ENCODE results near the gene ADGRA3.
"Not testable (repeated sequence)": the region's sequence is repeated elsewhere in the genome, so short reads cannot be mapped to it uniquely, and the experiment has no call there.

ADGRA3 gene

DNA sequence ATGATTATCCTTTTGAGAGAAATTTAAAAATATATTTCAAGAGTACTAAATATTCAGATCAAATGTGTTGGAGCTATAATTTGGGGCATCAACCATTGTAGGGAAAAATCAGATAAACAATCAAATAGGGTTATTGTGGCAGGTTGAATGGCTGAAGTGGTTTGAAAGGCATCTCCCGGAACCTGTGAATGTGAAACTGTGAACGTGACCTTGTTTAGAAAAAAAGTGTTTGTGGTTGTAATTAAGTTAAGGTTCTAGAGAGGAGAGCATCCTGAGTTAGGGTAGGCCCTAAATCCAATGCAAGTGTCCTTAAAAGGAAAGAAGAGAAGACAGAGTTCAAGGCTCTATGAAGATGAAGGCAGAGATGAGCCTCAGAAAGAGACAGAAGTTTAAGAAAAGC, 37.4 kb downstream of the ADGRA3 start:
- no peak for DNase-seq (ENCODE audit: low read depth)

GRCh38 chr4:22477813-22478182, 38.1 kb downstream of the ADGRA3 start:
- no peak for DNase-seq (ENCODE audit: low read depth)

DNA sequence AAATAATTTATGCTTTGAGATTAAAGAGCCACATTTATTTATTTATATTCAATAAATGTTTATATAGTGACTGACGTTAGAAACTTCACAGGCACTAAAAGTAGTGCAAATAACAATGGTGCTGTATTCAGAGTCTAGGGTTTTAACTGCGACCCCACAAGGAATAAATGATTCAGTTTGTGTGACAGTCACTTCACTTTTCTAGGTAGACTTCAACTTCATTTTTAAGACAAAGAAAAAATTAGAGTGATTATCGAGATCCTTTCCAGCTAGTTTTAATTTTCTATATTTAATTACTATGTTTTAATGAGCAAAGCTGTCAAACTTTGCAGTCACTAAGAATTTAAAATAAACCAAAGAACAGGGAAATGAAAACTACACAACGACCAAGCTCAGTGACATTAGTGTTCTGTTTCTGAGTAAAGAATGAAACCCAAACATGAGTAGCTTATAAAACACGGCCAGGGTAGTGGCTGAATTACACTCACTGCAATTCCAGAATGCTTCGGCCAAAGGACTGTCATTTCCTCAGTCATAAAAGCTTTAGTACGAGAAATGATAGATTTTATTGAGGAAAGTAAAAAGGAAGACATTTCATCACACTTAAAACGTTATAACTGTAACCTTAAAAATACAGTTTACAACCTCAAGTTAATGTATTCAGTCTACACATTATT, 38.6 kb downstream of the ADGRA3 start:
- no peak for DNase-seq (ENCODE audit: low read depth)

DNA sequence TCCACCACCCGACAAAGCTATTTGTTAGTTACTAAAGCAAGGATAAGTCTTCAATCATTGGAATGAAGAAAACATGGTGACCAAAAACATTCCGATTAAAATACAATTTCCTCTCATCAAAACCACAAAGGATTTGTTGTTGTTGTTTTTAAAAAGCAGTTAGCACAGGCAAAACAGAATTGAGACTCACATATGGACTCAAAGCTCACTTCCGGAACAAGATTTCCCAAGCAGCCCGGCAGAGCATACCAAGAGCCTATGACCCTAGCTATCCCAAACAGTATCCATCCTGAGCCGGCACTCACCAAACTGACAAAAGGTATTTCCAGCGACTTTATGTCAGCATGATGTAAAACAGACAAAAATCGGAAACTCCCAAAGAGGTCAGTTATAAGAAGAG, 39.9 kb downstream of the ADGRA3 start:
- no peak for DNase-seq (ENCODE audit: low read depth)

DNA sequence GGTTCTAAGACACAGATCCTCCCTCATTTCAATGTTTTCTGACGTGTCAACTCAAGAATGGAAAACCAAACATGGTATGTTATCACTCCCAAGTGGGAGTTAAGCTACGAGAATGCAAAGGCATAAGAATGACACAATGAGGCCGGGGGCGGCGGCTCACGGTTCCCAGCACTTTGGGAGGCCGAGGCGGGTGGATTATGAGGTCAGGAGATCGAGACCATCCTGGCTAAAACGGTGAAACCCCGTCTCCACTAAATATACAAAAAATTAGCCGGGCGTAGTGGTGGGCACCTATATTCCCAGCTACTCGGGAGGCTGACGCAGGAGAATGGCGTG, 40.6 kb downstream of the ADGRA3 start:
- not testable (repeated sequence) for DNase-seq (ENCODE audit: low read depth)

- DNase-seq (ENCODE audit: low read depth) = no peak
These were observed 41.1 kb downstream of the ADGRA3 start for GRCh38 chr4:22474636-22475310.

DNA sequence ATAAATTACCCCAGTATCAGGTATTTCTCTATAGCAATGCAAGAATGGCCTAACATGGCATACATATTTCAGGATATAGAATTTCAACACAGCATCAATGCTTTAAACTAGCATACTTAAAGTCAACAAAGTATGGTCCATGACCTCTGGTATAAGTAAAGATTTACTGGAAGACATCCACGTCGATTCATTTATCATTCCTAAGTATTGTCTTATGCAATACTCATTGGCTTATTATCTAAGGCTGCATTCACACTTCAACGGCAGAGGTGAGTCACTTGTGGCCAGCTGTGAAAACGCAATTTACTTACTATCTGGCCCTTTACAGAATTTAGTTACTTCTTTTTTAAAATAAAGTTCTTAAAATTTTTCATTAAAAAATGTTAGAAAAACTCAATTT, 42.6 kb downstream of the ADGRA3 start:
- DNase-seq (ENCODE audit: low read depth) = no peak

- DNase-seq (ENCODE audit: low read depth) = no peak
These were observed 43.8 kb downstream of the ADGRA3 start for GRCh38 chr4:22471999-22472461.

DNA sequence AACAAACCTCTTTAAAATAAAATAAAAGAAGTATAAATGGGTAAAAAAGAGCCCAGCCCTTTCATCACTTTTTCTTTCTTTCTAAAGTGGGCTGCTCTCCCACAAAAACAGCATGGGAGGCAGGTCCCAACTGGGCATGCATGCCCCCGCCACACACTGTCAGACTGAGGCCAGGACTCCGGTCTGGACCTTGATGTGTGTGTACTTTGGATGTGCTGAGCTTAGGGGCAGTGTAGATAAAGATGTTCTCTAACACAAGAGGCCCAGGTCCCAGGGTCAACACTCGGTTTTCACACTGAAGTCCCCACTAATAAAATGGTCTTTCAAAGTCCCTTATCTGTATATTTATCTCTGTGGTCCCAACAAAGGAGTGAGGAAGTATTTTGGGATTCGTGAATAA, 44.4 kb downstream of the ADGRA3 start:
- DNase-seq (ENCODE audit: low read depth) = no peak

DNA sequence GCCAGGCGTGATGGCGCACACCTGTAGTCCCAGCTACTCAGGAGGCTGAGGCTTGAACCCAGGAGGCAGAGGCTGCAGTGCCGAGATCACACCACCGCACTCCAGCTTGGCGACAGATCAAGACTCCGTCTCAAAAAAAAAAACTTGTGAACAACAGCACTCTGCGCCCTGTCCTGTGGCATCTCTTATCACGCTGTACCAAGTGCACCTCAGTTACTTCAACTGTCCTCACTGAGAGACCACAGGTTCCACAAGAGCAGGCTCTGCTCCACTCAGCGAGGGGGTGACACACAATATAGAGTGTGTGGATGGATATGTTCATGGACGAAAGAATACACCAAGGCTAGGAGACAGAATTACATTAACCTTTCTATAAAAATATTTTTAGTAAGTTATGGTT, 49.3 kb downstream of the ADGRA3 start:
- no peak for DNase-seq (ENCODE audit: low read depth)

- DNase-seq (ENCODE audit: low read depth) = no peak
These were observed 49.9 kb downstream of the ADGRA3 start for GRCh38 chr4:22465996-22466395.

GRCh38 chr4:22465349-22465748, 50.5 kb downstream of the ADGRA3 start:
- no peak for DNase-seq (ENCODE audit: low read depth)

DNA sequence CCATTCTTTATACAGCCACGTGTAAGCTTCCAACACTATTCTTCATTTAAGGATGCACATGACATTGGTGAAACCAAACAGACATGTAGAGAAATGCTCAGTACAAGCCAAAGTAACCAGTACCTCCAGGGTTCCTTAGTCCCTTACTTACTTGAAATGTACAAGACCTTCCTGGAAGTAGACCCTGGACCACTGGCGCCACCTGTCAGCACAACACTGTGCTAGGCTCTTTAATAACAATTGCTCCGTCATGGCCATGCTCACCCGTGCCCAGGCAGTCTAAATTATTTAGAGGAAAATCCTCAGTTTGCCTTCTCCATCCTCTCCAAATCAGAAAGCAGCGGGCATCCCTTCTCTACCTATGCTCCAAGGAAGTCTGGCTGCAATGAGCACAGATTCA, 52.7 kb downstream of the ADGRA3 start:
- no peak for DNase-seq (ENCODE audit: low read depth)

GRCh38 chr4:22462688-22463087, 53.2 kb downstream of the ADGRA3 start:
- no peak for DNase-seq (ENCODE audit: low read depth)

DNA sequence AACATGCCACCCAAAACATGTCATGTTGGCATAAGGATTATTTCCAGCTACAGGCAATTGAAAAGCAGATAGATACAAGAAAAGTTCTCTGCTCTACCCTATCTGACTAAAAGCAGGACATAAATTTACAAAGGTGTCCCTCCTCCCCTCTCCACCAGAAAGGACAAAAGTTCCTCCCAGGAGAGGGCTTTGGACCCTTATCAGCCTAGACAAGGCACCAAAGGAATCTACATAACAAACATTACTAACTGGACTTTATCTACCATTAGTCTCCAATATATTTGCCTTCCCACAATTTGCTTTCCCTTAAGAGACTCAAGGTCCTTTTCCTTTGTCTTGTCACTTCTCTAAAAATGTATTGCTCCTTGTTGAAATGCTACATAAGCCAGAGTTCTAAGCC, 55.6 kb downstream of the ADGRA3 start:
- no peak for DNase-seq (ENCODE audit: low read depth)

DNA sequence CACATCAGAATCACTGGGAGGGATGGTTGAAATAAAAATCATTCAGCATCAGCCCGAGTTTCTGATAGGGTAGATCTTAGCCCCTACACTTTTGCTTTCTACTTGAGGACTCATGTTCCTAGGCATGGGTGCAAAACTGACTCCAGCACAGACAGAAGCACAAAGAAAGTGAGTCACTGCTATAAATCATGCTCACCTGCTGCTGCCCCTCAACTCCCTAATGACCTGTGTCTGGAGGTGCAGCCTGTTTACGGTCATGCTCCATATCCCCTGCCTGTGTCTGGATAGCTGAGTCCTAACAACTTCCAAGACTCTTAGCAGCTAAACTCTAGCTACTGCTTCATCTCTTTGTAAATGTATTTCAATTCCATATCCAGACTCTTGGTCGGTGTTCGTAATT, 57.8 kb downstream of the ADGRA3 start:
- DNase-seq (ENCODE audit: low read depth) = no peak

GRCh38 chr4:22457348-22457747, 58.5 kb downstream of the ADGRA3 start:
- DNase-seq (ENCODE audit: low read depth) = no peak

DNA sequence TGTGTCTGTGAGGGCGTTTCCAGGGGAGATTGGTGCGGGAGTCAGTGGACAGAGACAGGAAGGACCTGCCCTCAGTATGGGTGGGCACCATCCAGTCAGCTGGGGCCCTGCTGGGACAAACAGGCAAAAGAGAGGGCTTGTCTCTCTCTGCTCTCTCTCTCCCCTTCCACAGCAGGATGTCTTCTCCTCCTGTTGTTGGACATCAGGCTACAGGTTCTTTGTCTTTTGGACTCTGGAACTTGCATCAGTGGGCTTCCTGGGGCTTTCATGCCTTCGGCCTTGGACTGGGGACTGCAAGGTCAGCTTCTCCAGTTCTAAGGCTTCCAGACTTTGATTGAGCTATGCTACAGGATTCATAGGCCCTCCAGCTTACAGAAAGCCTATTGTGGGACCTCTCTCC, 59.6 kb downstream of the ADGRA3 start:
- DNase-seq (ENCODE audit: low read depth) = no peak

- DNase-seq (ENCODE audit: low read depth) = no peak
These were observed 60.9 kb downstream of the ADGRA3 start for GRCh38 chr4:22454955-22455354.

GRCh38 chr4:22454216-22454838, 61.5 kb downstream of the ADGRA3 start:
- DNase-seq (ENCODE audit: low read depth) = no peak

DNA sequence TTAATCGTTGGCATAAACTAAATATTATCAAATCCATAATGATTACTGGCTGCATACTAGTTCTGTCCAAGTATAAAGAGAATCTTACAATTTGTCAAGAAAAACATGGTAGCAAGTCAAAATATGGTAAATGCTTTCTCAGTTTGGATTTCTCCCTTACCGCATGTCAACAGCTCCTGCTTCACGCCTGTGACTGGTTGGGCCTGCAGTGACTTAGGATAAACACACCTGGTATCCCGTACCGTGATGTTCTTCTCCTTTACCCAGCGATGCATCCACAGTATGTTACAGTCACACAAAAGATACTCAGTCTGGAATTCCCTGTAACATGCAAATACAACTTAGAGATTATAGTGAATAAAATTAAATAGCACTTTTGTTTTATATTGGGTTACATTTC, 71.1 kb downstream of the ADGRA3 start:
- no peak for DNase-seq (ENCODE audit: low read depth)

DNA sequence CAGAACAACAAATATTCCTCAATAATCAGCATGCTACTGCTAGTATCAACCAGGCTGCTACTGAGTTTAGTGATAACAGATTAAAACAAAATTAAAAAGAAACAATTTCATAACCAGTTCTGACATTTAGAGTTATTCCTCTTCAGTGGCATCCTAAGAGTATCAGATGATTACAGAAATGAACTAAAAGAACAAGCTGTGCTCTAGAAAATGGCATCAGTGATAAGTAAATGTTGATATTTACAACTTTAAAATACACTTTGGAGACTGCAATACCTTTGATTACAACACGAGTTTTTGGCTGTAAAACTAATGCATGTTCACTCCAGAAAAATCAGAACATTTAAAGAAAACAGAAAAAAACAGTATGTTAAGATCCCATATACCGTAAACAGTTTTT, 72.9 kb downstream of the ADGRA3 start:
- DNase-seq (ENCODE audit: low read depth) = no peak

GRCh38 chr4:22440999-22441398, 74.9 kb downstream of the ADGRA3 start:
- no peak for DNase-seq (ENCODE audit: low read depth)

DNA sequence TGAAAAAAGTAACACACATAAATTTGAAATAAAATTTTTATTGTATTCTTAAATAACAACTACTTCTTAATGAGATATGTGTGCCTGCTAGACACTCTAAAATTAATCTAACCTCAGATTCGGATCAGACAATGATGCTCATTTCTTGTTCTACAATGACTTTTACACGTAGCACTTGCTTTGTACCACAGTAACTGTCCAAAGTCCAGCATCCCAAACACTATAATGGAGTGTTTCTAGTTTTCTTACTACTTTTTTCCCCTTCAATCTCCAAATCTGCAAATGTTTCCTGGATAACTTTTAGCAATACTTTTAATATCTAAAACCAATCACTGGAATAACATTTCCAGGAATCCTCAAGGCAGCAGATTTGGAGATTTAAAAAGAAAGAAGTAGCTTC, 75.9 kb downstream of the ADGRA3 start:
- no peak for DNase-seq (ENCODE audit: low read depth)

Data from stimulated activated CD8-positive, alpha-beta memory T cell treated with anti-CD3 and anti-CD28 coated beads, Interleukin-12 subunit alpha, Interleukin-12 subunit beta, amount 100 ng/mL, for 1 hour (primary cell).